Fibroblast of lung (primary cell): ENCODE measurements around the gene RAB36.

Experiments
- CTCF ChIP-seq, 2 donors: IDR thresholded peaks in 1 of 2; conservative IDR thresholded peaks in 1 of 2; 1 replicate in 1 of 2; 2 replicates in 1 of 2; pipeline ENCODE4 v1.5.1; 2011 to 2012; ENCODE audit warnings: low read length in 2 of 2, control low read depth in 1 of 2, inconsistent platforms in 1 of 2, low read depth in 1 of 2, mild to moderate bottlenecking in 1 of 2
- EZH2 ChIP-seq: IDR thresholded peaks from 2 replicates; pipeline ENCODE4 v1.5.1; 2012; ENCODE audit warnings: low read length, control low read depth, mild to moderate bottlenecking; ENCODE audit errors: missing control alignments

DNA sequence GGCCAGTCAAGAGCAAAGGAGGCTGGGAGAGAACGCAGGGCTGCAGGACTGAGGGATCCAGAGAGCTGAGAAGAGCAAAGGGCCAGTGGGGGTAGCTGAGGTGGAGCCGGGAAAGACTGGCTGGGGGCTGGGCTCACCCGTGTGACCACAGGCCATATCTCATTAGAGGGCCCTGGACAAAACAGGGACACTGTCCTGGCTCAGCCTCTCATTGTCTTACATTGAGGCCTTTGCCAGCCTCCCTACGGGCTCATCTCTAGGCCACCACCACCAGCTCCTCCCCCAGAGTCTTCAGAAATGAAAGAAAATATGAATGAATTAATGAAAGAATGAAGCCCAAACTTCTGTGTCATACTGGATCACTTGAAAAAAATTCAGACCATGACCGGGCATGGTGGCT, 9.2 kb downstream of the RAB36 start:
- TF ChIP-seq EZH2 (no peak), CTCF (conservative IDR thresholded peaks at IDR 0.05 in 1 of 2, IDR thresholded peaks at IDR 0.05 in 1 of 2; ENCODE audit: low read depth in 1 of 2, low read length in 2 of 2) (no peak)
